H1 (cell line): Measurements from ENCODE around the gene BANF1. TPM values are rescaled to one million over a fixed set of nuclear protein-coding genes. Genes with fewer than 3 reads are reported as not detected.

Source experiments
- CTCF ChIA-PET: fragments of 300-600 bp; sonication (Branson Sonifier 250); formaldehyde crosslinking; loops from one replicate; lab custom pipeline; 2021; ENCODE audit not compliant: partially characterized antibody; lab: Charles Lee
- POLR2A ChIA-PET: fragments of 300-600 bp; sonication (Branson Sonifier 250); formaldehyde crosslinking; loops from one replicate; lab custom pipeline; 2021; ENCODE audit warnings: inconsistent platforms; ENCODE audit not compliant: partially characterized antibody; lab: Charles Lee
- DNase-seq, 2 experiments: peaks; one replicate each; pipeline versions ENCODE4 v3.0.0 to v3.0.0-alpha.2; 2010 to 2022; ENCODE audit warnings: low spot score in 2 of 2, low read depth in 1 of 2, mixed read lengths in 1 of 2
- FAIRE-seq: peaks from 2 replicates; lab custom pipeline; 2011; peaks lifted over from hg19 to GRCh38; lab: Jason Lieb, UNC
- H2AFZ ChIP-seq: 2 replicates; pipeline ENCODE4 v1.8.1; 2012; ENCODE audit warnings: low read length, inconsistent platforms
- H2AK5ac ChIP-seq: 2 replicates; pipeline ENCODE4 v1.6.1; 2013; ENCODE audit warnings: low read depth, low read length
- H2BK120ac ChIP-seq: replicated peaks from 2 replicates; pipeline ENCODE3; 2013; ENCODE audit warnings: low read depth, low read length, inconsistent platforms
- H2BK12ac ChIP-seq: 2 replicates; pipeline ENCODE4 v1.6.1; 2013; ENCODE audit warnings: low read depth, low read length
- H2BK15ac ChIP-seq: 2 replicates; pipeline ENCODE4 v1.6.1; 2013; ENCODE audit warnings: low read length
- H2BK20ac ChIP-seq: 2 replicates; pipeline ENCODE4 v1.6.1; 2013; ENCODE audit warnings: low read length
- H2BK5ac ChIP-seq: 2 replicates; pipeline ENCODE4 v1.6.1; 2013; ENCODE audit warnings: low read depth, low read length
- H3K14ac ChIP-seq: 2 replicates; pipeline ENCODE4 v1.6.1; 2013; ENCODE audit warnings: inconsistent platforms; ENCODE audit not compliant: insufficient read length
- H3K18ac ChIP-seq: 2 replicates; pipeline ENCODE4 v1.6.1; 2013; ENCODE audit warnings: low read length; ENCODE audit errors: extremely low read depth
- H3K23ac ChIP-seq: 2 replicates; pipeline ENCODE4 v1.6.1; 2013; ENCODE audit warnings: inconsistent platforms; ENCODE audit not compliant: insufficient read length
- H3K23me2 ChIP-seq: 2 replicates; pipeline ENCODE4 v1.6.1; 2013; ENCODE audit warnings: low read depth, low read length
- H3K27ac ChIP-seq: 2 replicates; pipeline ENCODE4 v1.6.1; 2011; ENCODE audit warnings: low read depth, low read length, inconsistent platforms
- H3K27me3 ChIP-seq, 4 experiments: replicated peaks in 1 of 4; 1 replicate in 1 of 4; 2 replicates in 3 of 4; pipeline versions ENCODE4 v1.6.1 to v1.8.1; 2011 to 2013; ENCODE audit warnings: low read length in 3 of 4, mild to moderate bottlenecking in 3 of 4, inconsistent platforms in 2 of 4, mixed read lengths in 2 of 4, moderate library complexity in 1 of 4; ENCODE audit not compliant: control insufficient read depth in 3 of 4, insufficient read depth in 3 of 4; ENCODE audit errors: extremely low read depth in 1 of 4
- H3K36me3 ChIP-seq, 4 experiments: 2 replicates each; pipeline versions ENCODE4 v1.6.1 to v1.8.1; 2011 to 2013; ENCODE audit warnings: mild to moderate bottlenecking in 4 of 4, low read length in 3 of 4, moderate library complexity in 2 of 4, control low read depth in 1 of 4, inconsistent platforms in 1 of 4; ENCODE audit not compliant: insufficient read depth in 4 of 4, control insufficient read depth in 2 of 4
- H3K4ac ChIP-seq: replicated peaks from 2 replicates; pipeline ENCODE3; 2013; ENCODE audit warnings: low read length, low read depth, mixed read lengths, inconsistent platforms; ENCODE audit not compliant: insufficient read length
- H3K4me1 ChIP-seq, 4 experiments: replicated peaks in 1 of 4; 1 replicate in 1 of 4; 2 replicates in 3 of 4; pipeline versions ENCODE4 v1.6.1 to v1.8.1; 2011 to 2013; ENCODE audit warnings: low read length in 3 of 4, inconsistent platforms in 2 of 4, mixed read lengths in 1 of 4; ENCODE audit not compliant: insufficient read depth in 4 of 4, control insufficient read depth in 3 of 4
- H3K4me2 ChIP-seq, 2 experiments: 2 replicates each; pipeline versions ENCODE4 v1.6.1 to v1.8.1; 2011 to 2013; ENCODE audit warnings: low read depth in 2 of 2, low read length in 2 of 2, control low read depth in 1 of 2, inconsistent platforms in 1 of 2, mild to moderate bottlenecking in 1 of 2; ENCODE audit not compliant: insufficient read depth in 1 of 2
- H3K4me3 ChIP-seq, 4 experiments: fragments of 200-600, 300-600 bp in 1 of 4; sonication (generic), shearing (Covaris generic), sonication (Bioruptor Twin) in 1 of 4; 2 replicates each; pipeline versions ENCODE4 v1.5.1 to v1.8.1; 2011 to 2016; ENCODE audit warnings: low read length in 4 of 4, low read depth in 3 of 4, control low read depth in 2 of 4, inconsistent platforms in 2 of 4, mild to moderate bottlenecking in 2 of 4, mixed read lengths in 1 of 4, moderate library complexity in 1 of 4; ENCODE audit not compliant: insufficient read depth in 2 of 4; ENCODE audit errors: extremely low read depth in 1 of 4
- H3K56ac ChIP-seq: replicated peaks from 2 replicates; pipeline ENCODE3; 2013; ENCODE audit warnings: low read depth, mild to moderate bottlenecking, mixed read lengths, low read length, inconsistent platforms; ENCODE audit not compliant: insufficient read length
- H3K79me1 ChIP-seq: 2 replicates; pipeline ENCODE4 v1.6.1; 2013; ENCODE audit warnings: low read depth, low read length, control low read depth
- H3K79me2 ChIP-seq, 2 experiments: 2 replicates each; pipeline versions ENCODE4 v1.6.1 to v1.8.1; 2012 to 2013; ENCODE audit warnings: low read length in 2 of 2, mild to moderate bottlenecking in 2 of 2, inconsistent platforms in 1 of 2; ENCODE audit not compliant: insufficient read depth in 2 of 2, control insufficient read depth in 1 of 2
- H3K9ac ChIP-seq, 4 experiments: replicated peaks in 1 of 4; 1 replicate in 1 of 4; 2 replicates in 3 of 4; pipeline versions ENCODE4 v1.6.1 to v1.8.1; 2011 to 2013; ENCODE audit warnings: low read depth in 3 of 4, low read length in 3 of 4, control low read depth in 2 of 4, mild to moderate bottlenecking in 2 of 4, moderate library complexity in 2 of 4, inconsistent platforms in 1 of 4; ENCODE audit errors: extremely low read depth in 1 of 4
- H3K9me3 ChIP-seq, 2 experiments: 2 replicates each; pipeline versions ENCODE4 v1.6.1 to v1.8.1; 2012 to 2013; ENCODE audit warnings: mild to moderate bottlenecking in 2 of 2, moderate library complexity in 2 of 2, control low read depth in 1 of 2, inconsistent platforms in 1 of 2, low read depth in 1 of 2, low read length in 1 of 2, mixed read lengths in 1 of 2; ENCODE audit not compliant: insufficient read depth in 2 of 2
- H4K20me1 ChIP-seq, 2 experiments: replicated peaks in 1 of 2; 2 replicates each; pipeline versions ENCODE3 to v1.8.1; 2011 to 2013; ENCODE audit warnings: inconsistent platforms in 2 of 2, low read length in 2 of 2, mild to moderate bottlenecking in 1 of 2; ENCODE audit not compliant: insufficient read depth in 2 of 2, control insufficient read depth in 1 of 2
- H4K5ac ChIP-seq: 2 replicates; pipeline ENCODE4 v1.6.1; 2013; ENCODE audit warnings: low read length, low read depth, mixed read lengths, inconsistent platforms; ENCODE audit not compliant: insufficient read length
- H4K8ac ChIP-seq: 2 replicates; pipeline ENCODE4 v1.8.0; 2013; ENCODE audit warnings: mild to moderate bottlenecking, moderate library complexity, low read length, inconsistent platforms; ENCODE audit not compliant: insufficient read depth; ENCODE audit errors: extremely low read depth
- H4K91ac ChIP-seq: replicated peaks from 2 replicates; pipeline ENCODE3; 2013; ENCODE audit warnings: low read length, mixed read lengths, inconsistent platforms; ENCODE audit not compliant: insufficient read length
- SP4 ChIP-seq: IDR thresholded peaks from 2 replicates; pipeline ENCODE4 v1.6.1; 2012; ENCODE audit warnings: low read length, inconsistent platforms
- YY1 ChIP-seq: IDR thresholded peaks from 2 replicates; pipeline ENCODE4 v1.6.1; 2011; ENCODE audit warnings: low read depth, mild to moderate bottlenecking, low read length
- WGBS, 2 experiments: shearing (Covaris generic) in 1 of 2; methylation state at CpG; one replicate each; pipeline versions ENCODE4 v1.1.6 to v1.1.7; 2013 to 2015; ENCODE audit warnings: low lambda C conversion rate in 2 of 2, mixed read lengths in 2 of 2, inconsistent platforms in 1 of 2, low coverage in 1 of 2, missing lambda C conversion rate in 1 of 2; ENCODE audit not compliant: insufficient replicate concordance in 2 of 2, insufficient coverage in 1 of 2, insufficient read length in 1 of 2; ENCODE audit errors: extremely low coverage in 1 of 2, missing lambda C conversion rate in 1 of 2; 5-methylcytosine and 5-hydroxymethylcytosine counted together
- polyA plus RNA-seq, 7 experiments: library from polyadenylated mRNA; depleted of rRNA in 3 of 7; stranded (reverse) in 5 of 7; unstranded in 2 of 7; fragments of >200 nt in 5 of 7; fragments of 200-250 nt in 2 of 7; gene quantifications; 1 replicate in 5 of 7; 2 replicates in 1 of 7; 4 replicates in 1 of 7; pipeline versions ENCODE4 v1.2.1 to v1.2.3, GENCODE V29; 2011 to 2013; ENCODE audit warnings: missing spikeins in 2 of 7, mixed read lengths in 2 of 7
- total RNA-seq: library from RNA; stranded (reverse); fragmentation: NEBNext Ultra II Directional; extraction: Animal tissue kit (Norgen Biotek cat#: 25700); gene quantifications from 2 replicates; pipeline ENCODE4 v1.2.1, GENCODE V29; 2021

The BANF1 gene
- total and polyA plus RNA-seq, 2 of the 8 experiments (the other 6 are each of a cell fraction or from before 2014, with no cell fraction given) = 330 to 467 TPM

- Histone ChIP-seq H3K9me3 (no peaks in the 10 kb centered on the region), H2AFZ (no peak overlapping the region), H2BK5ac (peak overlapping the region; percentile 49), H3K27me3 (peaks cover 2 to 8% (median 6%) of the 10 kb centered on the region in 4 experiments), H3K9ac (no peak overlapping the region), H3K4me1 (peaks cover 0 to 17% (median 6%) of the 10 kb centered on the region in 4 experiments; a peak in 5 of 7 replicates), H3K4me2 (no peak overlapping the region), H2BK20ac (no peak overlapping the region), H3K79me1 (peaks cover 8% of the 10 kb centered on the region), H3K56ac (no peak overlapping the region), H4K8ac (peak overlapping the region; percentile 32; the same call in 1 of the 2 replicates), H4K5ac (no peak overlapping the region), H3K23me2 (0 out of 2 replicates have a peak, but pooled peaks cover 2% of the 10 kb centered on the region), H3K27ac (no peak overlapping the region), H2BK12ac (peak overlapping the region; percentile 71; the same call in 1 of the 2 replicates), H3K4me3 (no peak overlapping the region), H2BK120ac (no peak overlapping the region), H3K4ac (peak overlapping the region; percentile 76), H3K18ac (no peak overlapping the region), H3K23ac (no peak overlapping the region), H3K14ac (no peak overlapping the region), H3K36me3 (peaks cover 0 to 10% (median 4%) of the 10 kb centered on the region in 4 experiments; a peak in 5 of 8 replicates), H3K79me2 (peaks cover 0 to 15% of the 10 kb centered on the region in 2 experiments; a peak in 2 of 4 replicates), H4K20me1 (peaks cover 0 to 4% of the 10 kb centered on the region in 2 experiments), H4K91ac (no peak overlapping the region), H2BK15ac (0 out of 2 replicates have a peak overlapping the region, but pooled peaks have one; percentile 18), H2AK5ac (no peak overlapping the region)
- POLR2A ChIA-PET = interaction anchor here (1.0 to 1.8 kb wide), 2 partner anchors 44 to 46 kb away, joined by 3 to 7 read pairs; no protein-coding TSS in a partner anchor
- 89% methylated on average over 13 of the region's 13 CpGs; no CpG with 5 or more reads in 1 of the 2 experiments for WGBS, 2 experiments
- DNase-seq (no peak), FAIRE-seq (no peak)
- no peak for TF ChIP-seq SP4
- TF ChIP-seq YY1 = no peak
- CTCF ChIA-PET = interaction anchor here (0.6 to 2.0 kb wide), 2 partner anchors 16 to 322 kb away, joined by 3 to 9 read pairs; no protein-coding TSS in a partner anchor
These were observed 4.0 kb downstream of the BANF1 start for GRCh38 chr11:66006134-66006890.
